ENCODE data around the gene FAM117A. TPM values are rescaled to one million over a fixed set of nuclear protein-coding genes. Genes with fewer than 3 reads are reported as not detected.

Gene FAM117A
- total and polyA plus RNA-seq, 2 of the 4 experiments (the other 2 are of a cell fraction), result 0.72 to 3.4 TPM

DNA sequence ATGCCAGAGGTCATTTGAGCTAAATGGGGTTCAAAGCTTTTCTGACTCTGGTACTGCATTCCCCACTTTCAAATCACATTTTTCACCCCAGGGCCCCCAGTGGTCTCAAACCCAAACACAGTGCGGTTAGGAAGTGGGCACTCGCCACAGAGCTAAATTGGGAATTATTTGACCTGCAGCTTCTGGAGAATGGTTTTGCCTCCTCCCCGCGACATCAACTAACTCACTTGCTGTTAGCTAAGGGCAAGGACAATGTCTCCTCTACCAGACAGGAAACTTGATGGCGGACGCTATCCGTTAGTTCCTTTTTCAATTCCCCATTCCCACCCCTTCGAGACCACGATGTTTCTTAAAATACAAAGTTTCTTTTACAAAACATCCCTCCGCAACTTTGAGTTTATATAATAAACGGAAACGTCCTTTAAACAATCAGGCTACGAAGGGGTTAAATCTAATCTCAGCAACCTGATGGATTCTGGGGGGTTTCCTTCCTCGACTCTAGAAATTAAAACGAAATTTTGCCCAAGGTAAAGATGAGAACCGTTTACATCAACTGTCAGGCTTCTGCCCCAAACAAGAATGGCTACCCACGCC is 24.1 kb upstream of the FAM117A start (continued):
- TF ChIP-seq FOS (IDR thresholded peaks at IDR 0.05; ENCODE audit: low read depth, low read length), result no peak

DNA sequence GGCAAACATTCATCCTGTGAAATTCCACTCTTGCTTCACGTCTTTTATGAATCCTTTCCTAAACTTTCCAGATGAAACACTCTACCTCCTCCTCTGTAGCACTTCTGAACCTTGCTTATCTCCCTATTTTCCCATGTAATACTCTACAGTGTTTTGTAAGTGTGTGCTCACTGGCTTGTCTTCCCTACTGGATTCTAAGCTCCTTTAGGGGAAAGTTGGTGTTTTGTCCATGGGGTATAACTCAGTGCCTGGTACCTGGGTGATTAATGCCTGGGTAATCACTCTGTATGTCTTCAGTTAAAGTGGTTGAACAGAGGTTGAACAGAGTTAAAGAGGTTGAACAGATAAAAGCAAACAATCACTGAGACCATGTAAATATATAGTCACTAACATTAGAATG is 20.7 kb upstream of the FAM117A start:
- ATAC-seq (ENCODE audit: low read depth), result no peak
- H4K8ac ChIP-seq (ENCODE audit: low read depth in 2 of 2, low read length in 2 of 2), result no peak overlapping the region
- no peak overlapping the region for H3K23ac ChIP-seq (ENCODE audit: low read depth, low read length)
- BruUV-seq (replicated peaks), result no TSS peak
- H4K5ac ChIP-seq (ENCODE audit: low read depth, low read length), result no peak overlapping the region
- TF ChIP-seq CHD1 (IDR thresholded peaks at IDR 0.05; ENCODE audit: low read depth, low read length) (no peak), FOS (IDR thresholded peaks at IDR 0.05; ENCODE audit: low read depth, low read length) (no peak), MXI1 (IDR thresholded peaks at IDR 0.05; ENCODE audit: borderline replicate concordance, low read depth, low read length) (no peak), MAZ (IDR thresholded peaks at IDR 0.05; ENCODE audit: borderline replicate concordance, low read depth, low read length) (no peak), POLR2A (IDR thresholded peaks at IDR 0.05; ENCODE audit: low read depth, low read length) (no peak), RCOR1 (IDR thresholded peaks at IDR 0.05; ENCODE audit: insufficient replicate concordance, low read length) (no peak), NFE2L2 (IDR thresholded peaks at IDR 0.05; ENCODE audit: low read depth, low read length) (no peak)
- TF ChIP-seq, protein P1, sequence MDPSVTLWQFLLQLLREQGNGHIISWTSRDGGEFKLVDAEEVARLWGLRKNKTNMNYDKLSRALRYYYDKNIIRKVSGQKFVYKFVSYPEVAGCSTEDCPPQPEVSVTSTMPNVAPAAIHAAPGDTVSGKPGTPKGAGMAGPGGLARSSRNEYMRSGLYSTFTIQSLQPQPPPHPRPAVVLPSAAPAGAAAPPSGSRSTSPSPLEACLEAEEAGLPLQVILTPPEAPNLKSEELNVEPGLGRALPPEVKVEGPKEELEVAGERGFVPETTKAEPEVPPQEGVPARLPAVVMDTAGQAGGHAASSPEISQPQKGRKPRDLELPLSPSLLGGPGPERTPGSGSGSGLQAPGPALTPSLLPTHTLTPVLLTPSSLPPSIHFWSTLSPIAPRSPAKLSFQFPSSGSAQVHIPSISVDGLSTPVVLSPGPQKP (IDR thresholded peaks at IDR 0.05; ENCODE audit: borderline replicate concordance, low read depth, low read length), result no peak
- H3K9me3 ChIP-seq (ENCODE audit: control insufficient read depth, insufficient read depth, low read length), result no peaks in the 10 kb centered on the region
- H4K91ac ChIP-seq (ENCODE audit: insufficient read depth, low read depth, low read length), result no peak overlapping the region
- in situ Hi-C loops (cut with MboI; ENCODE audit: low sequenced_read_pairs) (loop anchor here (10.0 kb wide), 1 partner anchor 220 kb away; no protein-coding TSS in a partner anchor), intact Hi-C loops (cut with micrococcal nuclease) (no loop called here), dilution Hi-C loops (cut with HindIII; ENCODE audit: low sequenced_read_pairs, unreplicated experiment) (no loop called here)
- POLR2A ChIA-PET (ENCODE audit: unreplicated experiment), result no interaction called here
- H3K9me1 ChIP-seq (ENCODE audit: insufficient read depth, low read length), result peaks cover 11% of the 10 kb centered on the region; the same call in 1 of the 2 replicates
- H2AK9ac ChIP-seq (replicated peaks; ENCODE audit: low read depth, low read length, poor library complexity), result no peak overlapping the region
- no peak overlapping the region for H3K4me2 ChIP-seq (ENCODE audit: low read depth, low read length)
- no peaks in the 10 kb centered on the region for H3K27me3 ChIP-seq (ENCODE audit: control insufficient read depth, insufficient read depth, low read length)
- H3K36me3 ChIP-seq (ENCODE audit: control insufficient read depth, insufficient read depth, low read length), result no peaks in the 10 kb centered on the region
- WGBS, 2 experiments (ENCODE audit: extremely low coverage in 2 of 2, insufficient read length in 1 of 2), result no CpG with 5 or more reads among the region's 1 CpG
- H3K4ac ChIP-seq (ENCODE audit: low read depth, low read length), result no peak overlapping the region
- H4K20me1 ChIP-seq (ENCODE audit: insufficient read depth, low read length), result peaks cover 8% of the 10 kb centered on the region; the same call in 1 of the 2 replicates
- H3K18ac ChIP-seq (ENCODE audit: low read depth, low read length), result no peak overlapping the region
- CTCF ChIA-PET, result interaction anchor here (1.0 kb wide), 1 partner anchor 76 kb away, joined by 3 read pairs; no protein-coding TSS in a partner anchor
- H3K4me1 ChIP-seq (ENCODE audit: control insufficient read depth, insufficient read depth, low read length), result peaks cover 3% of the 10 kb centered on the region
- H2BK5ac ChIP-seq (ENCODE audit: low read depth, low read length, poor library complexity, severe bottlenecking), result no peak overlapping the region
- peaks cover 9 to 17% of the 10 kb centered on the region in 2 experiments; a peak in 3 of 4 replicates for H3K79me1 ChIP-seq (ENCODE audit: low read depth in 1 of 2, low read length in 2 of 2)
- no peak overlapping the region for H3K56ac ChIP-seq (ENCODE audit: extremely low read depth, insufficient read depth, low read length)
- no peak overlapping the region for H3K4me3 ChIP-seq (ENCODE audit: insufficient read depth, low read depth, low read length)
- no peak overlapping the region for H2BK120ac ChIP-seq (ENCODE audit: low read depth, low read length)
- no peak overlapping the region for H3K14ac ChIP-seq (replicated peaks; ENCODE audit: low read depth, low read length)
- no peak overlapping the region for H2BK20ac ChIP-seq (ENCODE audit: low read depth, low read length)
- no peak overlapping the region for H3K9ac ChIP-seq (ENCODE audit: low read depth, low read length)
- no peak overlapping the region for H2AFZ ChIP-seq (replicated peaks; ENCODE audit: low read length, poor library complexity)
- no peak for DNase-seq
- H2AK5ac ChIP-seq (ENCODE audit: low read depth, low read length), result no peak overlapping the region
- no peak overlapping the region for H2BK15ac ChIP-seq (ENCODE audit: low read depth, low read length)
- no peak overlapping the region for H3K27ac ChIP-seq (ENCODE audit: insufficient read depth, low read length)
